HCT116 (cell line): Measurements from ENCODE around the gene MAGEH1.

Source experiments
- CEBPB ChIP-seq: IDR thresholded peaks from 2 replicates; pipeline ENCODE4 v1.6.1; 2012; ENCODE audit warnings: low read depth
- CTCF ChIP-seq, 3 experiments: fragments of 200-600 bp in 1 of 3; sonication (generic) in 1 of 3; IDR thresholded peaks in 2 of 3; conservative IDR thresholded peaks in 1 of 3; 2 replicates each; pipeline ENCODE4 v1.5.1; 2012 to 2017; ENCODE audit warnings: low read depth in 2 of 3, low read length in 2 of 3, antibody characterized with exemption in 1 of 3, borderline replicate concordance in 1 of 3, control low read depth in 1 of 3, mild to moderate bottlenecking in 1 of 3, mixed read lengths in 1 of 3, mixed run types in 1 of 3, moderate library complexity in 1 of 3; ENCODE audit not compliant: insufficient read depth in 1 of 3
- EGR1 ChIP-seq: IDR thresholded peaks from 2 replicates; pipeline ENCODE4 v1.6.1; 2012; ENCODE audit warnings: low read depth
- EZH2 ChIP-seq: fragments of 200-600 bp; sonication (generic); IDR thresholded peaks from 2 replicates; pipeline ENCODE4 v1.6.1; 2017; ENCODE audit warnings: antibody characterized with exemption, mixed run types
- EZH2phosphoT487 ChIP-seq: fragments of 200-600 bp; IDR thresholded peaks from 2 replicates; pipeline ENCODE4 v1.6.1; 2018; ENCODE audit warnings: antibody characterized with exemption, borderline replicate concordance
- JUND ChIP-seq: IDR thresholded peaks from 2 replicates; pipeline ENCODE4 v1.6.1; 2012
- POLR2A ChIP-seq: IDR thresholded peaks from 2 replicates; pipeline ENCODE4 v1.7.0; 2011; ENCODE audit warnings: borderline replicate concordance; ENCODE audit not compliant: insufficient read depth, insufficient read length; ENCODE audit errors: extremely low read depth
- POLR2AphosphoS5 ChIP-seq: IDR thresholded peaks from 2 replicates; pipeline ENCODE4 v1.6.1; 2011; ENCODE audit warnings: mild to moderate bottlenecking, low read depth, low read length, moderate library complexity
- SIN3A ChIP-seq: IDR thresholded peaks from 2 replicates; pipeline ENCODE4 v1.6.1; 2012; ENCODE audit warnings: low read depth
- SP1 ChIP-seq: IDR thresholded peaks from 2 replicates; pipeline ENCODE4 v1.6.1; 2012; ENCODE audit warnings: low read depth
- SRF ChIP-seq: IDR thresholded peaks from 2 replicates; pipeline ENCODE4 v1.6.1; 2012; ENCODE audit warnings: low read depth
- TCF7L2 ChIP-seq: IDR thresholded peaks from 2 replicates; pipeline ENCODE4 v1.7.0; 2011; ENCODE audit warnings: borderline replicate concordance, inconsistent platforms; ENCODE audit not compliant: insufficient read depth, insufficient read length; ENCODE audit errors: extremely low read depth
- YY1 ChIP-seq: IDR thresholded peaks from 2 replicates; pipeline ENCODE4 v1.6.1; 2011; ENCODE audit warnings: low read length, low read depth, moderate library complexity, mild to moderate bottlenecking; ENCODE audit not compliant: insufficient replicate concordance; ENCODE audit errors: extremely low read depth
- ZFX ChIP-seq: fragments of 450-650 bp; IDR thresholded peaks from 2 replicates; pipeline ENCODE4 v1.6.1; 2017

GRCh38 chrX:55480390-55481062 is 28.6 kb downstream of the MAGEH1 start:
- TF ChIP-seq CTCF (IDR thresholded peaks at IDR 0.05 in 2 of 3, conservative IDR thresholded peaks at IDR 0.05 in 1 of 3; ENCODE audit: borderline replicate concordance in 1 of 3, insufficient read depth in 1 of 3, low read depth in 2 of 3, low read length in 2 of 3) (no peak), EGR1 (no peak), CEBPB (no peak), EZH2 (no peak), SIN3A (no peak), YY1 (no peak), SRF (no peak), SP1 (no peak), TCF7L2 (no peak), POLR2A (no peak), EZH2phosphoT487 (no peak), JUND (no peak), POLR2AphosphoS5 (no peak), ZFX (no peak)
